Activated CD8-positive, alpha-beta memory T cell treated with anti-CD3 and anti-CD28 coated beads for 4 hours (primary cell): ENCODE measurements around the gene TSPAN4.

ENCODE experiments used
- DNase-seq, 2 donors: peaks; one replicate each; pipeline ENCODE4 v3.0.0-alpha.2; 2020; ENCODE audit warnings: low read depth in 2 of 2

Gene TSPAN4

GRCh38 chr11:911031-911889 lies 68.6 kb downstream of the TSPAN4 start:
- DNase-seq, result peak in 1 of 2 donors; percentile 13

GRCh38 chr11:911890-912219 lies 69.2 kb downstream of the TSPAN4 start:
- DNase-seq, result no peak

DNA sequence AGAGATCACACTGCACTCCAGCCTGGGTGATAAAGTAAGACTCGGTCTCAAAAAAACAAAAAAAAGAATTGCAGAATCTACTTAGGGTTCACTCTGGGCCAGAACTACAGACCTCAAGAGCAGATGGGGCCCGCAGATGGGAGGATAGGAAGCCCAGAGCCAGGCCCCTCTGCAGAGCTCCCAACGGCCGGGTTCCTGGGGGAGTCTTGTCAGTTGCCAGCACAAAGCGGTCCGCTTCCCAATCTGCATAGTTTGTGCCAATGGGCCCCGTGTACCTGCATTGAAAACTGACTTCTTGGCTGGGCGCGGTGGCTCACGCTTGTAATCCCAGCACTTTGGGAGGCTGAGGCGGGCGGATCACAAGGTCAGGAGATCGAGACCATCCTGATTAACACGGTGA lies 69.6 kb downstream of the TSPAN4 start:
- no peak for DNase-seq

- no peak for DNase-seq
Observed at GRCh38 chr11:913043-913442, 70.4 kb downstream of the TSPAN4 start.

DNA sequence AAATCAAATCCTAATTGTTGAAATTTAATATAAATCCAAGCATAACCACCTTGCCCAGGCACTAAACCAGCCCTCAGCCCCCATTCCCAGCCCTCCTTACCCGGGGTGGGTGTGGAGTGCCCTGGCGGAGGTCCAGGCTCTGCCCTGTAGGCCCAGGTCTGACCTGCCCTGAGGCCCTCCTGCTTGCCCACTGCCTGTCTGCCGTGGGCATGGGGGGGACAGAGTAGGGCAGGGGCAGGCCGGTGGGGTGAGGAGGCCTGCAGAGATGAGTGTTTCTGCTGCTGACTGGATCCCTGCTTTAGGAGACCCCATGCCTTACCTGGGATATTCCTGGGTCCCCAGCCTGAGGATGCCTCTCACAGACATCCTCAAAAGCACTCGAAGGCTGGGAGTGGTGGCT lies 71.6 kb downstream of the TSPAN4 start:
- no peak for DNase-seq

- no peak for DNase-seq
Observed at GRCh38 chr11:914747-915501, 72.3 kb downstream of the TSPAN4 start.
